H1 (cell line): Measurements from ENCODE around the gene LCNL1. TPM values are rescaled to one million over a fixed set of nuclear protein-coding genes. Genes with fewer than 3 reads are reported as not detected.

Experiments
- CTCF ChIA-PET: fragments of 300-600 bp; sonication (Branson Sonifier 250); formaldehyde crosslinking; loops from one replicate; lab custom pipeline; 2021; ENCODE audit not compliant: partially characterized antibody; lab: Charles Lee
- POLR2A ChIA-PET: fragments of 300-600 bp; sonication (Branson Sonifier 250); formaldehyde crosslinking; loops from one replicate; lab custom pipeline; 2021; ENCODE audit warnings: inconsistent platforms; ENCODE audit not compliant: partially characterized antibody; lab: Charles Lee
- DNase-seq, 2 experiments: peaks; one replicate each; pipeline versions ENCODE4 v3.0.0 to v3.0.0-alpha.2; 2010 to 2022; ENCODE audit warnings: low spot score in 2 of 2, low read depth in 1 of 2, mixed read lengths in 1 of 2
- FAIRE-seq: peaks from 2 replicates; lab custom pipeline; 2011; peaks lifted over from hg19 to GRCh38; lab: Jason Lieb, UNC
- H2AFZ ChIP-seq: 2 replicates; pipeline ENCODE4 v1.8.1; 2012; ENCODE audit warnings: low read length, inconsistent platforms
- H2AK5ac ChIP-seq: 2 replicates; pipeline ENCODE4 v1.6.1; 2013; ENCODE audit warnings: low read depth, low read length
- H2BK120ac ChIP-seq: replicated peaks from 2 replicates; pipeline ENCODE3; 2013; ENCODE audit warnings: low read depth, low read length, inconsistent platforms
- H2BK12ac ChIP-seq: 2 replicates; pipeline ENCODE4 v1.6.1; 2013; ENCODE audit warnings: low read depth, low read length
- H2BK15ac ChIP-seq: 2 replicates; pipeline ENCODE4 v1.6.1; 2013; ENCODE audit warnings: low read length
- H2BK20ac ChIP-seq: 2 replicates; pipeline ENCODE4 v1.6.1; 2013; ENCODE audit warnings: low read length
- H2BK5ac ChIP-seq: 2 replicates; pipeline ENCODE4 v1.6.1; 2013; ENCODE audit warnings: low read depth, low read length
- H3K14ac ChIP-seq: 2 replicates; pipeline ENCODE4 v1.6.1; 2013; ENCODE audit warnings: inconsistent platforms; ENCODE audit not compliant: insufficient read length
- H3K18ac ChIP-seq: 2 replicates; pipeline ENCODE4 v1.6.1; 2013; ENCODE audit warnings: low read length; ENCODE audit errors: extremely low read depth
- H3K23ac ChIP-seq: 2 replicates; pipeline ENCODE4 v1.6.1; 2013; ENCODE audit warnings: inconsistent platforms; ENCODE audit not compliant: insufficient read length
- H3K23me2 ChIP-seq: 2 replicates; pipeline ENCODE4 v1.6.1; 2013; ENCODE audit warnings: low read depth, low read length
- H3K27ac ChIP-seq: 2 replicates; pipeline ENCODE4 v1.6.1; 2011; ENCODE audit warnings: low read depth, low read length, inconsistent platforms
- H3K27me3 ChIP-seq, 4 experiments: replicated peaks in 1 of 4; 1 replicate in 1 of 4; 2 replicates in 3 of 4; pipeline versions ENCODE4 v1.6.1 to v1.8.1; 2011 to 2013; ENCODE audit warnings: low read length in 3 of 4, mild to moderate bottlenecking in 3 of 4, inconsistent platforms in 2 of 4, mixed read lengths in 2 of 4, moderate library complexity in 1 of 4; ENCODE audit not compliant: control insufficient read depth in 3 of 4, insufficient read depth in 3 of 4; ENCODE audit errors: extremely low read depth in 1 of 4
- H3K36me3 ChIP-seq, 4 experiments: 2 replicates each; pipeline versions ENCODE4 v1.6.1 to v1.8.1; 2011 to 2013; ENCODE audit warnings: mild to moderate bottlenecking in 4 of 4, low read length in 3 of 4, moderate library complexity in 2 of 4, control low read depth in 1 of 4, inconsistent platforms in 1 of 4; ENCODE audit not compliant: insufficient read depth in 4 of 4, control insufficient read depth in 2 of 4
- H3K4ac ChIP-seq: replicated peaks from 2 replicates; pipeline ENCODE3; 2013; ENCODE audit warnings: low read length, low read depth, mixed read lengths, inconsistent platforms; ENCODE audit not compliant: insufficient read length
- H3K4me1 ChIP-seq, 4 experiments: replicated peaks in 1 of 4; 1 replicate in 1 of 4; 2 replicates in 3 of 4; pipeline versions ENCODE4 v1.6.1 to v1.8.1; 2011 to 2013; ENCODE audit warnings: low read length in 3 of 4, inconsistent platforms in 2 of 4, mixed read lengths in 1 of 4; ENCODE audit not compliant: insufficient read depth in 4 of 4, control insufficient read depth in 3 of 4
- H3K4me2 ChIP-seq, 2 experiments: 2 replicates each; pipeline versions ENCODE4 v1.6.1 to v1.8.1; 2011 to 2013; ENCODE audit warnings: low read depth in 2 of 2, low read length in 2 of 2, control low read depth in 1 of 2, inconsistent platforms in 1 of 2, mild to moderate bottlenecking in 1 of 2; ENCODE audit not compliant: insufficient read depth in 1 of 2
- H3K4me3 ChIP-seq, 4 experiments: fragments of 200-600, 300-600 bp in 1 of 4; sonication (generic), shearing (Covaris generic), sonication (Bioruptor Twin) in 1 of 4; 2 replicates each; pipeline versions ENCODE4 v1.5.1 to v1.8.1; 2011 to 2016; ENCODE audit warnings: low read length in 4 of 4, low read depth in 3 of 4, control low read depth in 2 of 4, inconsistent platforms in 2 of 4, mild to moderate bottlenecking in 2 of 4, mixed read lengths in 1 of 4, moderate library complexity in 1 of 4; ENCODE audit not compliant: insufficient read depth in 2 of 4; ENCODE audit errors: extremely low read depth in 1 of 4
- H3K56ac ChIP-seq: replicated peaks from 2 replicates; pipeline ENCODE3; 2013; ENCODE audit warnings: low read depth, mild to moderate bottlenecking, mixed read lengths, low read length, inconsistent platforms; ENCODE audit not compliant: insufficient read length
- H3K79me1 ChIP-seq: 2 replicates; pipeline ENCODE4 v1.6.1; 2013; ENCODE audit warnings: low read depth, low read length, control low read depth
- H3K79me2 ChIP-seq, 2 experiments: 2 replicates each; pipeline versions ENCODE4 v1.6.1 to v1.8.1; 2012 to 2013; ENCODE audit warnings: low read length in 2 of 2, mild to moderate bottlenecking in 2 of 2, inconsistent platforms in 1 of 2; ENCODE audit not compliant: insufficient read depth in 2 of 2, control insufficient read depth in 1 of 2
- H3K9ac ChIP-seq, 4 experiments: replicated peaks in 1 of 4; 1 replicate in 1 of 4; 2 replicates in 3 of 4; pipeline versions ENCODE4 v1.6.1 to v1.8.1; 2011 to 2013; ENCODE audit warnings: low read depth in 3 of 4, low read length in 3 of 4, control low read depth in 2 of 4, mild to moderate bottlenecking in 2 of 4, moderate library complexity in 2 of 4, inconsistent platforms in 1 of 4; ENCODE audit errors: extremely low read depth in 1 of 4
- H3K9me3 ChIP-seq, 2 experiments: 2 replicates each; pipeline versions ENCODE4 v1.6.1 to v1.8.1; 2012 to 2013; ENCODE audit warnings: mild to moderate bottlenecking in 2 of 2, moderate library complexity in 2 of 2, control low read depth in 1 of 2, inconsistent platforms in 1 of 2, low read depth in 1 of 2, low read length in 1 of 2, mixed read lengths in 1 of 2; ENCODE audit not compliant: insufficient read depth in 2 of 2
- H4K20me1 ChIP-seq, 2 experiments: replicated peaks in 1 of 2; 2 replicates each; pipeline versions ENCODE3 to v1.8.1; 2011 to 2013; ENCODE audit warnings: inconsistent platforms in 2 of 2, low read length in 2 of 2, mild to moderate bottlenecking in 1 of 2; ENCODE audit not compliant: insufficient read depth in 2 of 2, control insufficient read depth in 1 of 2
- H4K5ac ChIP-seq: 2 replicates; pipeline ENCODE4 v1.6.1; 2013; ENCODE audit warnings: low read length, low read depth, mixed read lengths, inconsistent platforms; ENCODE audit not compliant: insufficient read length
- H4K8ac ChIP-seq: 2 replicates; pipeline ENCODE4 v1.8.0; 2013; ENCODE audit warnings: mild to moderate bottlenecking, moderate library complexity, low read length, inconsistent platforms; ENCODE audit not compliant: insufficient read depth; ENCODE audit errors: extremely low read depth
- H4K91ac ChIP-seq: replicated peaks from 2 replicates; pipeline ENCODE3; 2013; ENCODE audit warnings: low read length, mixed read lengths, inconsistent platforms; ENCODE audit not compliant: insufficient read length
- E2F6 ChIP-seq: IDR thresholded peaks from 2 replicates; pipeline ENCODE4 v1.6.1; 2012; ENCODE audit warnings: inconsistent platforms
- WGBS, 2 experiments: shearing (Covaris generic) in 1 of 2; methylation state at CpG; one replicate each; pipeline versions ENCODE4 v1.1.6 to v1.1.7; 2013 to 2015; ENCODE audit warnings: low lambda C conversion rate in 2 of 2, mixed read lengths in 2 of 2, inconsistent platforms in 1 of 2, low coverage in 1 of 2, missing lambda C conversion rate in 1 of 2; ENCODE audit not compliant: insufficient replicate concordance in 2 of 2, insufficient coverage in 1 of 2, insufficient read length in 1 of 2; ENCODE audit errors: extremely low coverage in 1 of 2, missing lambda C conversion rate in 1 of 2; 5-methylcytosine and 5-hydroxymethylcytosine counted together
- polyA plus RNA-seq, 7 experiments: library from polyadenylated mRNA; depleted of rRNA in 3 of 7; stranded (reverse) in 5 of 7; unstranded in 2 of 7; fragments of >200 nt in 5 of 7; fragments of 200-250 nt in 2 of 7; gene quantifications; 1 replicate in 5 of 7; 2 replicates in 1 of 7; 4 replicates in 1 of 7; pipeline versions ENCODE4 v1.2.1 to v1.2.3, GENCODE V29; 2011 to 2013; ENCODE audit warnings: missing spikeins in 2 of 7, mixed read lengths in 2 of 7
- total RNA-seq: library from RNA; stranded (reverse); fragmentation: NEBNext Ultra II Directional; extraction: Animal tissue kit (Norgen Biotek cat#: 25700); gene quantifications from 2 replicates; pipeline ENCODE4 v1.2.1, GENCODE V29; 2021
- TF ChIP-seq, protein P1 (sequence below): IDR thresholded peaks from 2 replicates; pipeline ENCODE4 v1.6.1; 2012; ENCODE audit warnings: inconsistent platforms
- TF ChIP-seq, protein P2 (sequence below): IDR thresholded peaks from 2 replicates; pipeline ENCODE4 v1.6.1; 2012; ENCODE audit warnings: low read length, inconsistent platforms

The LCNL1 gene
- total and polyA plus RNA-seq, 2 of the 8 experiments (the other 6 are each of a cell fraction or from before 2014, with no cell fraction given) = 0.11 TPM; not detected in 1

DNA sequence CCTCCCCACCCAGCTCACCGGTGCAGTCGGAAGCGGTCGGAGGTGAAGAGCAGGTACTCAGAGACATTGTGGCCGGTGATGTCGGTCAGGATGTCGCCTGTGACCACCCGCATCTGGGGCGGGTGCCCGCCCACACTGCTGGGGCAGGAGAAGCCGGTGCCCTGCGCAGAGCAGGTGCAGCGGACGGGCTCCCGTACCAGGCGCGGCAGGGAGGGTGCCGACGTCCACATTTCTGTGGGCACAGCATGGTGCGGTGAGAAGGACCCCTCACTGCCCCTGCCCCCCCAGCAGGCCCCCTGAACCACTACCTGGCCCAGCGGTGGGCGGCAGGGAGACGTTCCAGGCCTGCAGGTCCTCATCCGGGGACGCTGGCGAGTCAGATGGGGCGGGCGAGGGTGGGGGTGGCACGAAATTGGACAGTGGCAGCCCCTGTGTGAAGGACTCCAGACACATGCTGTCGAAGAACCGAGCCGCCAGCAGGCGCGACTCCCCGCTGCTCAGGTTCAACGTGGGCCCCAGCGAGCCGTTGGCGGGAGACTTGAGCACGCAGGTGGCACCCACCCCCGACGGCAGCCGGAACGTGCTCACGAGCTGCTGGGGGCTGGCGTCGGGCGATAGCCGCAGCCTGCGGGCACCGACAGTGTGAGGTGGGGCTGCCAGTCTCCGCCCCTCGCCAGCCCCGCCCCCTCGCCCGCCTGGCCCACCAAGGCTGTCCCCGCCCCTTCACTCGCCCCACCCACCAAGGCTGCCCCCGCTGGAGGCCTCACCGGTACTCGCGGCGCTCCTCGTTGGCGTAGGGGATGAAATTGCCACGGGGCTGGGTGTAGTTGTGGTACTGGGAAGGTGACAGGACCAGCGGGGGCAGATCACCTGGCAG, 30.1 kb downstream of the LCNL1 start:
- peak overlapping the region in 1 of 2 experiments; percentile 28; a peak in 2 of 4 replicates for H3K4me2 ChIP-seq
- no peaks in the 10 kb centered on the region for H3K79me1 ChIP-seq
- POLR2A ChIA-PET = interaction anchor here (1.0 kb wide), 1 partner anchor 20 kb away, joined by 4 read pairs; the partner anchor contains the start of gene PAXX
- H2BK5ac ChIP-seq = no peak overlapping the region
- H4K20me1 ChIP-seq = no peaks in the 10 kb centered on the region
- H2BK20ac ChIP-seq = no peak overlapping the region
- H3K4me1 ChIP-seq = peaks cover 0 to 5% (median under 1%) of the 10 kb centered on the region in 4 experiments; a peak in 2 of 7 replicates
- WGBS, 2 experiments = 86% methylated on average over 50 of the region's 67 CpGs; no CpG with 5 or more reads in 1 of the 2 experiments
- H3K36me3 ChIP-seq = peaks cover 0 to 13% (median 0%) of the 10 kb centered on the region in 4 experiments; a peak in 1 of 8 replicates
- H4K91ac ChIP-seq = no peak overlapping the region
- no peak overlapping the region for H3K9ac ChIP-seq
- H3K23me2 ChIP-seq = no peaks in the 10 kb centered on the region; the same call in 1 of the 2 replicates
- no peaks in the 10 kb centered on the region for H3K79me2 ChIP-seq
- H2AFZ ChIP-seq = no peak overlapping the region
- H3K27ac ChIP-seq = no peak overlapping the region
- no peaks in the 10 kb centered on the region; a peak in 1 of 7 replicates for H3K27me3 ChIP-seq
- no peak overlapping the region for H2BK12ac ChIP-seq
- no peak overlapping the region for H3K4ac ChIP-seq
- no peak for FAIRE-seq
- no peak overlapping the region for H3K4me3 ChIP-seq
- H3K9me3 ChIP-seq = peaks cover 0 to 27% of the 10 kb centered on the region in 2 experiments; a peak in 2 of 4 replicates
- CTCF ChIA-PET = interaction anchor here (1.0 to 2.8 kb wide), 7 partner anchors 14 to 88 kb away, joined by 3 to 11 read pairs (median 5); no protein-coding TSS in a partner anchor
- no peak overlapping the region for H3K23ac ChIP-seq
- no peak overlapping the region for H2BK120ac ChIP-seq
- no peak overlapping the region for H3K56ac ChIP-seq
- H2BK15ac ChIP-seq = no peak overlapping the region
- TF ChIP-seq, protein P1, sequence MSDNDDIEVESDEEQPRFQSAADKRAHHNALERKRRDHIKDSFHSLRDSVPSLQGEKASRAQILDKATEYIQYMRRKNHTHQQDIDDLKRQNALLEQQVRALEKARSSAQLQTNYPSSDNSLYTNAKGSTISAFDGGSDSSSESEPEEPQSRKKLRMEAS = peak; percentile 51; the same call in 1 of the 2 replicates
- TF ChIP-seq, protein P2, sequence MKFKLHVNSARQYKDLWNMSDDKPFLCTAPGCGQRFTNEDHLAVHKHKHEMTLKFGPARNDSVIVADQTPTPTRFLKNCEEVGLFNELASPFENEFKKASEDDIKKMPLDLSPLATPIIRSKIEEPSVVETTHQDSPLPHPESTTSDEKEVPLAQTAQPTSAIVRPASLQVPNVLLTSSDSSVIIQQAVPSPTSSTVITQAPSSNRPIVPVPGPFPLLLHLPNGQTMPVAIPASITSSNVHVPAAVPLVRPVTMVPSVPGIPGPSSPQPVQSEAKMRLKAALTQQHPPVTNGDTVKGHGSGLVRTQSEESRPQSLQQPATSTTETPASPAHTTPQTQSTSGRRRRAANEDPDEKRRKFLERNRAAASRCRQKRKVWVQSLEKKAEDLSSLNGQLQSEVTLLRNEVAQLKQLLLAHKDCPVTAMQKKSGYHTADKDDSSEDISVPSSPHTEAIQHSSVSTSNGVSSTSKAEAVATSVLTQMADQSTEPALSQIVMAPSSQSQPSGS = no peak
- peak; percentile 51 for TF ChIP-seq E2F6
- H3K14ac ChIP-seq = no peak overlapping the region
- H4K8ac ChIP-seq = no peak overlapping the region
- peak in 1 of 2 experiments; percentile 64 for DNase-seq
- H3K18ac ChIP-seq = no peak overlapping the region; the same call in 1 of the 2 replicates
- H2AK5ac ChIP-seq = no peak overlapping the region
- H4K5ac ChIP-seq = no peak overlapping the region
